Mesenteric fat pad (tissue), 1 donor: ENCODE measurements around the gene GATA5. TPM values are rescaled to one million over a fixed set of nuclear protein-coding genes. Genes with fewer than 3 reads are reported as not detected.

Experiments
- DNase-seq: peaks from one replicate; pipeline ENCODE4 v3.0.0-alpha.2; 2020; ENCODE audit warnings: low spot score
- total RNA-seq: library from RNA; stranded (reverse); fragmentation: NEBNext Ultra II Directional; extraction: Animal tissue kit (Norgen Biotek cat#: 25700); gene quantifications from one replicate; pipeline ENCODE4 v1.2.1, GENCODE V29; 2021
- donor health status: DM: yes; HTN: yes; CAD: no.

Gene GATA5
- total RNA-seq, 1 donor from 2014 or later = 0.19 TPM

DNA sequence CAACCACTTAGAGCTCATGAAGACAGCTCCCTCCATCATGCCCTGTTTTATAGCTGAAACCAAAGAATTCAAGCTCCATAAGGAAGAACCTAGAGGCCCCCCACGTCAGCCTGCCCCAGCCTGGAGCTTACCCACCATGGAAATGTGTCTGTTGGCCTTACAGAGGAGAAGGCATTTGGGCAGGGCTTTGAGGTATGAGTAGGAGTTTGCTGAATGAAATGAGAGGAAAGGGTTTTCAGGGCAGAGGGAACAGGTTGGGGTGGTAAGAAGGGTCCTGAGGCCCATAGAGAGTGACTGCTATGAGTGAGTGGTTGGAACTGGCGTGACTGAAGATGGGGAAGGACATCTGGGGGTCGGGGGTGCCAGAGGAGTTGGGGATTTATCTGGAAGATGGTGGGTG lies 12.7 kb upstream of the GATA5 start:
- no peak for DNase-seq

- no peak for DNase-seq
These were observed 12.0 kb upstream of the GATA5 start for GRCh38 chr20:62487561-62488354.

DNA sequence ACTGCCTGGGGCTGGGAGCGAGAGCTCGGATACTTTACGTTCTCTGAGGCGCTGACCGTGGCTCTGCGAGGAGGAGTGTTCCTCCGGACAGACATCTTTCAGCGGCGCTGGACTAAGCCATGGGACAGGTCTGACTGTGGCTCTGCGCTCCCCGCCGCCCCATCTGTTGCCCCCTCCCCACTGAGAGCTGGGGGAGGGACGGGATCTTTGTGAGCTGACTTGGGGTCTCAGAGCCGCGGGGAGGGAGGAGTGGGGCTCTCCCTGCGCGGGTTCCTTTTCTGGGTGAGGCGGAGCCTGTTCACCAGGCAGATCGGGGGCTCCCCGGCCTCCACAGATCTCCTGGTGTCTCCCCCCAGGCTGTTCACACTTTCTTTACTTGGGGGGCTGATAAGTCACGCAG lies 11.3 kb upstream of the GATA5 start:
- no peak for DNase-seq

- no peak for DNase-seq
These were observed 10.7 kb upstream of the GATA5 start for GRCh38 chr20:62486484-62486883.

DNA sequence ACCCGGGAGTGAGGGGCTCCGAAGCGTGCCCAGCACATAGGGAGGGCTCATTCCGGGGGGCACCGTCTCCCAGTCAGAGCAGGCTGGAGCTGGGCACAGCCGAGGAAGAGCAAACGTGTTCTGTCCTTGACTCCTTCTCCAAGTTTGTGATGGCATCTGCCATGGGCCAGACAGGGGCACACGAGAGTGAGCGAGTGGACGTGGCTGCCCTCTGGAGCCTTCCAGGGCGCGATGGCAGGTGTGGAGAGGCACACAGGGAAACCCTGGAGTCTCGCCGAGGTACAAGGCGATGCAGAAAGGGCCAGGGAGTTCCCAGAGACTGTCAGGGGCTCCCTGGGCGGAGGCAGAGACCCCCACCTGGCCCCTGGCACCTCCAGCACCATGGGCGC lies 9.9 kb upstream of the GATA5 start:
- no peak for DNase-seq

- DNase-seq = no peak
These were observed 9.4 kb upstream of the GATA5 start for GRCh38 chr20:62485062-62485700.

GRCh38 chr20:62484478-62484877 lies 8.7 kb upstream of the GATA5 start:
- DNase-seq = no peak

- DNase-seq = no peak
These were observed 8.0 kb upstream of the GATA5 start for GRCh38 chr20:62483613-62484458.

- no peak for DNase-seq
These were observed 7.2 kb upstream of the GATA5 start for GRCh38 chr20:62482974-62483373.

GRCh38 chr20:62482146-62482809 lies 6.5 kb upstream of the GATA5 start:
- DNase-seq = no peak

DNA sequence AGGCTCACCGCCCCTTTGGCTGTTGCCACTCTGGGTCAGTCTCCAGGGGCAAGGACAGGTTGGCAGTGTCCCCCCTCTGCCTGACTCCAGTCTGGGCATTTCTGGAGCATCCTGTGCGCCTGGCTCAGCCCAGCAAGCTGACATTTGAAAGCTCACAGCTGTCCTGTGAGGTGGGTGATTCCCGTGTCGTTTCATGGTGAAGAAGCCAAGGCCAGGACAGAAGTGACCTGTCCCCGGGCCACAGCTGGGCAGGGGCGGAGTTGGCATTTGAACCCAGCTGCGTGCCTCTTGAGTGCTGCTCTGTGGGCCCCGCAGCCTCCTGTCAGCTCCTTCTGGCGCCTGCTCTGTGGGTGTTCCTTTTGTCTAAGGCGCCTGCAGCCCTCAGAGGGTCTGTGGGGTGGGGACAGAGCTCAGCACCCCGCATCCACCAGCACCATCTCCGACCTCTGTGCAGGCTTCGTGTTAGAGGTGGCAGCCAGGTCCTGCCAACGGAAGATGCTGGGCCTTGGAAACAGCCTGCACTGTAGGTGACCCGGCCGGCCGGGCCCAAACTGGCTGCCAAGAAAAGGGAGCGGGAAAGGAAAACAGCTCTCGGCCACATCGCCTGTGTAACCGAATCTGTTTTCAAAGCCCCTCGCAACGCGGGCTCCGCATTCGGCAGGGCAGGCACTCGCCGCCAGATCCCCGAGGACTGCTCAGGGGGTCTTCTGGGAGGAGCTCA lies 5.8 kb upstream of the GATA5 start:
- DNase-seq = no peak

- no peak for DNase-seq
These were observed 4.5 kb upstream of the GATA5 start for GRCh38 chr20:62480318-62480717.

- DNase-seq = no peak
These were observed 3.9 kb upstream of the GATA5 start for GRCh38 chr20:62479656-62480055.

- no peak for DNase-seq
These were observed 3.4 kb upstream of the GATA5 start for GRCh38 chr20:62479156-62479555.

- no peak for DNase-seq
These were observed 2.1 kb upstream of the GATA5 start for GRCh38 chr20:62477669-62478455.

DNA sequence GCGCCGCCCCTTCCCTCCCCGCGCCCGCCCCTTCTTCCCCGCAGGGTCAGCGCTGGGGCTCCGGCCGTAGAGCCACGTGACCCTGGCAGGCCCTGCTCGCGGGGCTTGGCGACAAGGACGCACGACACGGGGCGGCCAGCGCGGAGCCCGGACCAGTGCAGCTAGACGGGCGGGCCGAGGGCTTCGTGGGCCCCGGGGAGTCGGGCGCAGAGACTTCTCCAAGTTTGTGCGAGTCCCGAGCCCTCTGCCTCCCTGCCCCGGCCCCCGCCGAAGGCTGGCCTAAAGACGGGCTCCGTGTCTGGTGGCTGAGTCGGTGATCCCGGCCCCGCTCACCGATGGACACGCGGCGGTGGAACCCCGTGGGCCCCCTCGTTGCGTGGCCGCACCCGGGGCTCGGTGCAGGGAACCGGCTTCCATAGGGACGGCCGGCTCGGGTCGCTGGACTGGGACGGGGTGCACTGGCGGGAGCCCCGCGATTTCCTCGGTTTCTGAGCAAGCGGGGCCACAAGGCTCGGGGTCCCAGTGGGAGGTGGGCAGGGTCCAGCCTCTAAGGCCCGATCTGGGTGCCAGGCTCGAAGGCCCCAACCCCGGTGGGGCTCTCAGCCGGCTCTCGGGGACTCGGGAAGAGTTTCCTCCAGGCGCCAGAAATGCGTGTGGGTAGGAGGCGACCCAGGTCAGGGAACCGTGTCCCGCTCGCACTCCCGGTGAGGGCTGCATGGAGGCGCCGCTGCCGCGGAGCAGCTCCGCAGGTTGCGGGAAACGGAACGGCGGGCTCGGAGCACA lies 452 bp upstream of the GATA5 start:
- no peak for DNase-seq

DNA sequence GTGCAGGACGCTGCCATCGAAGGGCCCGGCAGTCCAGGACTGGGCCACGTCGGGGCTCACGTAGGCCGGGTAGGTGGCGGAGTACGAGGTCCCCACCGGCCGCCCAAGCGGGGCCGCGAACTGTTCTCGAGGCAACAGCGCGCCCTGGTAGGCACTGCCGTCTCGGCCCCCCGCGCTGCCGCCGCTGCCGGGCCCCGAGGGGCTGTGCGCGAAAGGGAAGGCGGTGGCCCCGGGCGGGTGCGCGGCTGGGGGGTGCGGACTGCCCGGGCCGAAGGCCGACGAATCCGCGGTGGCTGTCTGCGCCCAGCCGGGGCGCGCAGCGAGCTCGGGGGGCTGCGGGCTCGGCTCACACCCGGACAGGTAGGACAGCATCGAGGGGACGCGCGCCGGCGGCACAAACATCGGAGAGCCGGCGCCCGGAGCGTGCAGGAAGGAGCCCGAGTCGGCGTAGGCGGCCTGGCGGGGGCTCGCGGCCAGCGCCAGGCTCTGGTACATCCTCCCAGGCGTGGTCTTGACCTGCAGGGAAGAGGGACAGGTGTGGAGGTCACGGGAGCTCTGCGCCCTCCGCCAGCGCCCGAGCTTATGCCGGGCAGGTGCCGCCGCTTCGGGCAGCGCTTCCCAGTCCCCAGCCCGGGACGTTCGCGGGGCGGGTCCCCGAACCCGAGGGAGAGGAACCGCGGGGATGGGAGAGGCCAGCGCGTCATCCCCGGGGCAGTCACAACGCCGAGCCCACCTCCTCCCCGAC lies 596 bp downstream of the GATA5 start:
- no peak for DNase-seq

GRCh38 chr20:62474604-62475026 lies 1.2 kb downstream of the GATA5 start:
- no peak for DNase-seq
